ENCODE results near the gene HIVEP3.

The HIVEP3 gene

GRCh38 chr1:41811051-41811795 is 107.5 kb downstream of the HIVEP3 start:
- no peak for DNase-seq

- DNase-seq: no peak
Measured at GRCh38 chr1:41810446-41810845, 108.3 kb downstream of the HIVEP3 start.

- no peak for DNase-seq
Measured at GRCh38 chr1:41809692-41810091, 109.0 kb downstream of the HIVEP3 start.

GRCh38 chr1:41807390-41807789 is 111.3 kb downstream of the HIVEP3 start:
- no peak for DNase-seq

- DNase-seq: no peak
Measured at GRCh38 chr1:41806472-41807155, 112.1 kb downstream of the HIVEP3 start.

- no peak for DNase-seq
Measured at GRCh38 chr1:41805771-41806471, 112.8 kb downstream of the HIVEP3 start.

- DNase-seq: no peak
Measured at GRCh38 chr1:41804176-41804575, 114.5 kb downstream of the HIVEP3 start.

GRCh38 chr1:41803656-41804055 is 115.1 kb downstream of the HIVEP3 start:
- DNase-seq: peak in 1 of 2 experiments; percentile 5

GRCh38 chr1:41802532-41803501 is 115.9 kb downstream of the HIVEP3 start:
- DNase-seq: peak in 1 of 2 experiments; percentile 24

- no peak for DNase-seq
Measured at GRCh38 chr1:41800311-41800829, 118.4 kb downstream of the HIVEP3 start.

GRCh38 chr1:41799723-41800122 is 119.0 kb downstream of the HIVEP3 start:
- no peak for DNase-seq

- no peak for DNase-seq
Measured at GRCh38 chr1:41799205-41799604, 119.5 kb downstream of the HIVEP3 start.

GRCh38 chr1:41795205-41795762 is 123.4 kb downstream of the HIVEP3 start:
- DNase-seq: no peak

- DNase-seq: no peak
Measured at GRCh38 chr1:41794031-41794430, 124.7 kb downstream of the HIVEP3 start.

- DNase-seq: no peak
Measured at GRCh38 chr1:41792485-41792770, 126.3 kb downstream of the HIVEP3 start.

- no peak for DNase-seq
Measured at GRCh38 chr1:41791667-41792484, 126.8 kb downstream of the HIVEP3 start.

- DNase-seq: no peak
Measured at GRCh38 chr1:41790351-41790750, 128.4 kb downstream of the HIVEP3 start.

GRCh38 chr1:41789661-41790330 is 128.9 kb downstream of the HIVEP3 start:
- no peak for DNase-seq

- DNase-seq: no peak
Measured at GRCh38 chr1:41788427-41788826, 130.3 kb downstream of the HIVEP3 start.

GRCh38 chr1:41784531-41785274 is 134.0 kb downstream of the HIVEP3 start:
- DNase-seq: no peak
